Cerebellar cortex (tissue), 1 donor: Measurements from ENCODE around the gene HTR3C.
"Not testable (repeated sequence)": the region's sequence is repeated elsewhere in the genome, so short reads cannot be mapped to it uniquely, and the experiment has no call there.

Experiments
- DNase-seq: peaks from one replicate; pipeline ENCODE4 v3.0.0-alpha.2; 2015; ENCODE audit warnings: low spot score

Gene HTR3C

DNA sequence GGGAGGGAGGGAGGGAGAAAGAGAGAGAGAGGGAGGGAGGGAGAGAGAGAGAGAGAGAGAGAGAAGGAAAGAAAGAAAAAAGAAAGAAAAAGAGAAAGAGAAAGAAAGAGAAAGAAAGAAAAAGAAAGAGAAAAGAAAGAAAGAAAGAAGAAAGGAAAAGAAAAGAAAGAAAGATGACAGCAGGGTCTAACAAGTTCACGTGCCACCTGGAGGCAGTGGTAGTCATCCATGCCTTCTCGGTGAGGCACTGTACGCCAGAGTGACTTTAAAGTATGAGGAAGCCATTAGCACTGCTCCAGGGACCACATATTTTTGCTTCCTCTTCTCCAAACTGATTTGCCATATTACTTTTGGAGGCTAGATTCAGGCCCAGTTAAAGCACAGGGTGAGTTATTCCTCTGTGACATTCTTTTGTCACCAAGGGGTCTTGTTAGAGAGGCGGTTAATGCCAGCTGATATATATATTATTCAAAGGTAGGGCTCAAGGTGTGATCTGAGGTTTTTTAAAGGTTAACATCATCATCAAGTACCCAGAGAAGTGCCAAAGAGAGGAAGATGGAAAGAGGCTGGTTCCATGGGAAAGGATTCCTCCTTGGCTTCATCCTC is 21.6 kb upstream of the HTR3C start, which contains the start of gene HTR3D:
Gene HTR3D (plus strand): TSS at position 556 of the 606 bp plus-strand sequence. CDS start 0 bp downstream, at position 556.
- DNase-seq, result no peak

DNA sequence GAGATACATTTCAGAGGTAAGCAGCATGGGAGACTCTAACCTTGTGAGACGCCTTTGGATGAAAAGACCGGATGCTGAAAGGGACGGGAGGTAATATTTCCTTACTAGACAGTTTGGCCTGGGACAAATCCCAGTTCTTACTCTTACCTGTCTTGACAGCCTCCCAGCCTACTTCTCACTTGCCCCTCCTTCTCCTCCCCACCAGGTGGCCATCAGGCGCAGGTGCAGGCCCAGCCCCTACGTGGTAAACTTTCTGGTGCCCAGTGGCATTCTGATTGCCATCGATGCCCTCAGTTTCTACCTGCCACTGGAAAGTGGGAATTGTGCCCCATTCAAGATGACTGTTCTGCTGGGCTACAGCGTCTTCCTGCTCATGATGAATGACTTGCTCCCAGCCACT is 15.0 kb upstream of the HTR3C start:
- no peak for DNase-seq

DNA sequence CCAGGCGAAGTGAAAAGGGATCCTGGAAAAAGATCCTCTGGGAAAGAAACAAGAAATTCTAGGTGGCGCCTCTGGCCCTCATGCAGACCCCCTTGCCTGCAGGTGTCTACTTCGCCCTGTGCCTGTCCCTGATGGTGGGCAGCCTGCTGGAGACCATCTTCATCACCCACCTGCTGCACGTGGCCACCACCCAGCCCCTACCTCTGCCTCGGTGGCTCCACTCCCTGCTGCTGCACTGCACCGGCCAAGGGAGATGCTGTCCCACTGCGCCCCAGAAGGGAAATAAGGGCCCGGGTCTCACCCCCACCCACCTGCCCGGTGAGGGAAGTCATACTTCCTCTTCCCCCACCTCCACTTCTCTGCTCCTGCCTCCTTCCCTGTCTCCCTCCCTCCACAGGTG is 14.5 kb upstream of the HTR3C start:
- not testable (repeated sequence) for DNase-seq

DNA sequence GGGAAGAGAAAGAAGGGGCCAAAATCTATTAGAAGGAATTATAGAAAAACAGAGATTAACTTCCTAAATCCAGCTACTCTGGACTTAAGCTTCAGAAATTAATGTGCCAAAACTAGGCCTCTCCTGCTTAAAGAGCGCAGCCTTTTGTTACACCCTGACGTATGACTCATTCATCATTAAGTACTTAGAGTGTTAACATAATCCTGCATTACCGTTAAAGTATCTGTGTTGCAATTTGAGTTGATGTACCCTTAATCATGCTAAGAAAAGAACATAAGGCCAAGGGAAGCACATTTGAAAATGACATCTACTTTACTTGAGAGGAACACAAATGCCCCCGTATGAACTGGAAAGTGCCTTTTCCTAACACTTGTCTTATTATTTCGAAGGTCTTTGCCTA is 13.4 kb upstream of the HTR3C start:
- DNase-seq, result no peak

DNA sequence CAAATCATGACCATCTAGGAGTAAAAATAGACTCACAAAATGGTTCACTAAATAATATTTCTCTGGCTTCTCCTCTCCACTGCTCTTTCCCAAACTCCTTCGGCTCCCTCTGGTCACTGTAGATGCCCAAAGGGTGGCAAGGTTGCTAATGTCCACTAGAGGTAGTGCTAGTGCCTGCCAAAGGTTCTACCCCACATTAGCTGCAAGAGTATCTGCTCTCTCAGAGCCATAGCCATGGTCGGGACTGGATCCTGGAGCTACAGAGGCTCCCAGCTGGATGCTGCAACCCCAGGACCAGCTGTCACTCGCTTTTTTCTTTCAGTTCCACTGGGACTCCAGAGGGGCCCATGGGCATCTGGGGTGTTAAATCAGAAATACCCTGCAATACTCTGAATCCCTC is 12.8 kb upstream of the HTR3C start:
- peak; percentile 35 for DNase-seq

DNA sequence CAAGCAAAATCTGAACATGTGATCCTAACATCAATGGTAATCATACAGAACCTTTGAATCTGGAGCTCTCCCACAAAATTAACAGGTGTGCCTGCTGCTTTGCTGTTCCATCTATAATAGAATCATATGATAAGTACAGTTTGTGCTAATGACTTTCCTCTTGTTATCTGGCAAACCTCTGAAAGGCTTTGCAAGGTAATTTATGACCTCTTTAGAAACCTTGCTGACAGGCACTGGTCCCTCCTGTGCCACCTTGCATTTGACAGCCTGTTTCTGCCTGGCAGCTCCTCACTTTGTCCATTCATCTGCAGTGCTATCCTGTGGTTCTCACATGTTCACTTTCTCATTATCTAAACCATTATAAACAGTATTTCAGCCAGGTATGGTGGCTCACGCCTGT is 10.2 kb upstream of the HTR3C start:
- DNase-seq, result no peak

DNA sequence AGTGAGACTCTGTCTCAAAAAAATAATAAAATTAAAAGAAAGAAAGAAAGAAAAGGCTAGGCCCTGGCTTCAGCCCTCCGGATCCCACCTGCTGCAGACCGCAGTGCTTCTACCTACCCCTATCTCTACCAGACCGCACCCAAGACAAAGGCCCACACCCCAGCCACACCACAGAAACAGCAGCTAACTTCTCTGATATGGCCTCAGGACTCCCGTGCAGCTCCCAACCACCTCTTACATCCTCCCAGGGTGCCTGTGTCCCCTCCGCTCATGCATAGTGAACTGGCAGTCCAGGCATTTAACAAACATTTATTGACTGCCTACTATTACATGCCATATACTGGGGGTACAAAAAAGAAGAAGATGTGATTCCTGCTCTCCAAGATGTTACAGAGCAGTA is 6.9 kb upstream of the HTR3C start:
- DNase-seq, result no peak

DNA sequence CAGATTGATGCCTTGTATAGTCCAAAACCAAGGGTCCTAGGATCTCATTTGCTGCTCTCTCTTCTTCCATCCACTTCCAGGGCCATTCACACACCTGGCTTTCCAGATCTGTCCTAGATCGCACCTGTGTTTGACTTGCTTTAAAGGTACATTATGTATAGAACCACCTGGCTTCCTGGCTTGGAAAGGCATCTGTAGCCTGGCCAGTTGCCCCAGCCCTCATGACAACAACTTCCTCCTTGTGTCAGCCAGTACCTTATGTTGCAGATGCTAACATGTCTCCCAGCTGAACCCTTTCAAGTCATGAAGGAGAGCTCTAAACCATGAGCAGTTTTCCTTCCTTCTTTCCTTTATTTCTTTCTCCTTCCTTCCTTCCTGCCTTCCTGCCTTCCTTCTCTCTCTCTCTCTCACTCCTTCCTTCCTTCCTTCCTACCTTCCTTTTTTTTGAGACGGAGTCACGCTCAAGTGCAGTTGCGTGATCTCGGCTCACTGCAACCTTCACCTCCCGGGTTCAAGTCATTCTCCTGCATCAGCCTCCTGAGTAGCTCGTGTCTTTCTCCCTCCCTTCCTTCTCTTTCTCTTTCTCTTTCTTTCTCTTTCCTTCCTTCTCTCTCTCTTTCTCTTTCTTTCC is 2.5 kb upstream of the HTR3C start:
- no peak for DNase-seq

DNA sequence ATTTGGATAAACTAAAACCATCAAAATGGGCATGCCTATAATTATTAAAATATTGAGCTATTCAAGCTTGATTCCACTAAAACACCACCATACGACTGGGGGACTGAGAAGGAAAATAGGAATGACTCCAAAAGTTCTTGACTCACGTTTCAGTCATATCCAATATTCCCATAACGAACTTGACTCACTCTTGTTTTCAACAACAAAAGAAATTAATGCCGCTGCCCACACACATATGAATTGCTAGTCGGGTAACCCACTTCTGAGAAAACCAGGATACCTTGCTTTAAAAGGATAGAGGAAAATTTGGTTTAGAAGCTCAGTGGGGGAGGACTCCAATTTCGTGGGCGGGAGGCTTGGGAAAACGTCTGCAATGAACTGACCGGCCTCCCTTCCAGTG is 5.2 kb downstream of the HTR3C start:
- DNase-seq, result no peak

DNA sequence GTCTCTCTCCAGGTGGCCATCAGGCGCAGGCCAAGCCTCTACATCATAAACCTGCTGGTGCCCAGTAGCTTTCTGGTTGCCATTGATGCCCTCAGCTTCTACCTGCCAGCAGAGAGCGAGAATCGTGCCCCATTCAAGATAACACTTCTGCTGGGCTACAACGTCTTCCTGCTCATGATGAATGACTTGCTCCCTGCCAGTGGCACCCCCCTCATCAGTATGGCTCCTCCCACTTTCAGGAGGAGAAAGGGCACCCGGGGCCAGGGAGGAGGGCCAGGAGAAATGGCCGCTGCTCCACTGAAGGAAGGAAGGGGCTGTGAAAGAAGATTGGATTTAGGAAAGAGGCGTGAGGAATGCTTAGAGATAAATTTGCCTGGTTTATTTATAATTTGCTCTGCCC is 6.6 kb downstream of the HTR3C start:
- DNase-seq, result no peak

DNA sequence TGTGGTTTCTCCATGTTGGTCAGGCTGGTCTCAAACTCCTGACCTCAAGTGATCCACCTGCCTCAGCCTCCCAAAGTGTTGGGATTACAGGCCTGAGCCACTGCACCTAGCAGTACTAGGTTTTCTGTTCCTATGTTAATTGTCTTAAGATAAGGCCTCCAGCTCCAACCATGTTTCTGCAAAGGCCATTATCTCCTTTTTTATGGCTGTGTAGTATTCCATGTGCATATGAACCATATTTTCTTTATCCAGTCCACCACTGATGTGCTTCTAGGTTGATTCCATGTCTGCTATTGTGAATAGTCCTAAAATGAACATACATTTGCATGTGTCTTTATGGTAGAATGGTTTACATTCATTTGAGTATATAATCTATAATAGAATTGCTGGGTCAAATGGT is 9.8 kb downstream of the HTR3C start:
- no peak for DNase-seq

DNA sequence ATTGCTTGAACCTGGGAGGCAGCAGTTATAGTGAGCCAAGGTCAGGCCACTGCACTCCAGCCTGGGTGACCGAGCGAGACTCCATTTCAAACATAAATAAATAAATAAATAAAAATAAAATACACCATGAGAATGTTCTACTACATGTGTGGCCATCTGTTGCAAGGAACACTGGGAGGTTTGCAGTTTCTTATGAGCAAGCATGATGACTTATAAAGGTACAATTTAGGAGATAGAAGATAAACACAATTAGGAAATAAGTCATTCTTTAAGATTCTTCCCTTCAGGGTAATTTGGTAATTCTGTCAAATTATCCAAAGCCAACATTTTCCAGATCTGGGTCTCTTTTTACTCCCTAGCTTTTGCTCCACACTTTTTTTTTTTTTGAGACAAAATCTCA is 13.4 kb downstream of the HTR3C start:
- DNase-seq, result no peak

DNA sequence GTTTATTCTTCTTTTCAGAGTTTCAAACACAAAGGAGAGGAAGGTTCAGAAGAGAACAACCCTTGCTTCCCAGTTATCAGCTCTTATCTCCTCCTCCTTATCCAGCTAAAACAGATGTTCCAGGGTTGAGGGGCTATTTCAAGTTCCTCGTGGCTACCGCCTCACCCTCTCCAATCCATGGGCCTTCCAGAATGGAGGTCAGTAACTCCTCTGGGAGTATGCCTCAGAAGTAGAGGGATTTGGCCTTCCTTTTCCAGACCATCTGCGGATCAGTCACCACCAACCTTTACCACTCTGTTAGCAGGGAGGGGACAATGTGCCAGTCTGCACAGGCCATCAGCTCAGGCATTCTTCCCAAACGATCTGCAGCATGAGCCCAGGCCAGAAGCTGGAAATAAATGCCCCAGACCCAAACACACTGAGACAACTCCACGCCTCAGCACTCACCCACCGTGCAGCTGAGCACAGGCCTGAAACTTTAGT is 14.8 kb downstream of the HTR3C start:
- no peak for DNase-seq

DNA sequence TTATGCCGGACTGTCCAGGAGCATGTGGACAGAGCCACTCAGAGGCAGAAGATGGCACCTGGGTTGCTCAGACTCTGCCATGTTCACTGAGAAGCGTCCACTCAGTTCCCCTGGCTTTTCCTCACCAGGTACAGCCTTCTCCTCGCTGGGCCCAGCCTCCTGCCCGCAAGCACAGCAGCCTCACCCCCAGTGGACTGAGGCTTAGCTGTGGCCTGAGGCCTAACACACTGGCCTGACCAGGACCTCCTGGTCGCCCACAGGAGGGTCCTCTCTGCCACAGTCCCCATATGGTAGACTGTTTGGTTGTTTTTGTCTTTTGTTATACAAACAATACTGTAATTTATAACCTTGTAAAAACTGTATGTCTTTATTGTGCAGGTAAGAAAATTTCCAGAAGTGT is 15.5 kb downstream of the HTR3C start:
- DNase-seq, result no peak

DNA sequence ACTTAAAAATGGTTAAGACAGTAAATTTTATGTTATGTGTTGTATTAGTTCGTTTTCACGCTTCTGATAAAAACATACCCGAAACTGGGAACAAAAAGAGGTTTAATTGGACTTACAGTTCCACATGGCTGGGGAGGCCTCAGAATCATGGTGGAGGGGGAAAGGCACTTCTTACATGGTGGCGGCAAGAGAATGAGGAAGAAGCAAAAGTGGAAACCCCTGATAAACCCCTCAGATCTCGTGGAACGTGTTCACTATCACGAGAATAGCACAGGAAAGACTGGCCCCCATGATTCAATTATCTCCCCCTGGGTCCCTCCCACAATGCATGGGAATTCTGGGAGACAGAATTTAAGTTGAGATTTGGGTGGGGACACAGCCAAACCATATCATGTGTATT is 18.3 kb downstream of the HTR3C start:
- not testable (repeated sequence) for DNase-seq

DNA sequence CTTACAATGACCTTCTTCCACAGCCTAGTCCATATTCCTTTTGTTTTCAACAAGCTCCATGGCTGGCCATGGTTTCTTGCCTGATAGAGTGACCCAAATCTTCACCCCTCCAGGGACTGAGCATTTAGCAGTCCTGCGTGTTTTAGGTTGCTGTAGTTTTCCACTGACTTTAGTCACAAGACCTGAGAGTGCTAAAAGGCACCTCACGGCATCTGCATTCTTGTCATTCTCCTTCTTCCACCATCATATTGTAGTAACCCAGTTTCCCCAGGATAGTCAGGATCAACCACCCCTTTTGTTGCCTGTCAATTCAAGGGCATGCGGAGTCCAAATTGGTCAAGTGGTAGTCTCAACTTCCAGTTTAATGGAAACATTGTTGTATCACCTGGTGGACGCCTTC is 20.8 kb downstream of the HTR3C start:
- DNase-seq, result no peak

DNA sequence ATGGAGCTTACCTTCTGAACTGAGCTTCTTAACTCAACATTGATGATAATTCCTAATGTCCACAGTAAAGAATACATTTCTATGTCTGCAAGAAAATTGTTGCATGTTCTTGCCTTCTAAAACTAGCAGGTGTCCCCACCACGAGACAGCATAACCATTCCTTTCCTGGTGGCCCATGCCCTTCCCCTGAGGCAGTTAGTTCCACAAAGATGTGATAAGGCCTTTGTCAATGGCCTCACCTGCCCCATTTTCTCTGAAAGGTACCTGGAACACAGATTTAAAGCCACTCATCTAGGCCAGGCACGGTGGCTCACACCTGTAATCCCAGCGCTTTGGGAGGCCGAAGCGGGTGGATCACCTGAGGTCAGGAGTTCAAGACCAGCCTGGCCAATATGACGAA is 23.1 kb downstream of the HTR3C start:
- no peak for DNase-seq

DNA sequence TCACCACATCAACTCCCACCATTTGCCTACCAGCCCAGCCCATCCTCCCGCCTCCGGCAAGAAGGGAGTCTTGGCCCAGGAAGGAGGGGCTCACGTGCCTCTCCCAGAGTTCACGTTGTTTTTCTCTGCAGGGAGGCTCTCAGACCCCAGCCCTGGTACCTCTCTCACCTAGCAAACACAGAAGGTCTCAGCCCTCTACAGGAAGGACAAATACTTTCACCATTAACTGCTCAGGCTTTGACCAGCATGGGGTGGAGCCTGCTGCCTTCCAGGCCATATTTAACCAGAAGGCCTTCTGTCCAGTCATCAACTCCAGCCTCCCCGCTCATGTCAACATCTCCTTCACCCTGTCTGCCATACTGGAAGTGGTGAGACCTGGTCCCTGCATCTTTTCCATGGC is 25.0 kb downstream of the HTR3C start:
- DNase-seq, result no peak

DNA sequence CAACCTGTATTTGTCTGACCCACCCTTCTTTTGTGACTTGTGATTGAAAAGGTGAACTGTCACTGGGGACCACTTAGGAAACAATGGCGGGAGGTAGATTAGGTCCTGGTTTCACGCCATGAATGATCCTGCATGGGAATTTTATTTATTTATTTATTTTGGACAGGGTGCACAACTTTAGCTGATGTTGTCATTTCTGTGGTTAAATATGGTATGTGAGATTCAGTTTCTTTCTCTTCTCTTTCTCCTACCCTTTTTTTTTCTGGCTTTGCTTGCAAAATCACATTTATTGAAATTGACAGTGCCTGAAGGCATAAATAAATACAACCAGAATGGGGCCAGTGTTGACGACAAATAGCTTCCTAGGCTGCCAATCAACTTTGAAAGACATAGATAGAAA is 26.0 kb downstream of the HTR3C start:
- no peak for DNase-seq

DNA sequence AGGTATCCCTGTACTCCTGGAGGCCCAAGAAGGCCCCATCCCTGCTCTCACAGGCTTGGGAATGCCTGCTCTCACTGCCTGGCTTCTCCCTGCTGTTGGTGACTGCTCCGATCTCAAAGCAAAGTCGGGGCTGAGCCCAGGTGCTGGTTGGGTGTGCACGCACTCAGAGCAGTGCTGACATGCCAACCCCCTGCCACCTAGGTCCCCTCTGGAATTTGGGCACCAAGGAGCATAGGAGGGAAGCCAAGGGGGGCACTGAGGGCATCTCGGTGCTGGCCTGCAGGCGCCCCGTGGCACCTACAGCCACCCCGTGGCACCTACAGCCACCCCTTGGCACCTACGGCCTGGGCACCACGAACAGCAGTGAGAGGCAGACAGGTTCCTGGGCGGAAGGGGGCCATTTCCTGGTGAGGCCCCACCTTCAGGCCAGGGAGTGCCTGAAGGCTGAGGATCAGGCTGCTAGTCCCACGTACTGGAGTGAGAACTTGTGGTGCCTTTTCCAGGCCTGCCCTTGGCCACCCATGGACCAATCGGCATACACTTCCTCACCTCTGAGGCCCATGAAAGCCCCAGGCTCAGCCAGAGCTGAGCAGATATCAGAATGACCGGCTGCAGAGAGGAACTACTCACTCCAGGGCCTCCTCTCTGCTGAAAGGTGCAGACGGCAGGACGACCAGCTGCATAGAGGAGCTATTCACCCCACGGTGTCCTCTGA is 28.4 kb downstream of the HTR3C start:
- DNase-seq, result no peak

DNA sequence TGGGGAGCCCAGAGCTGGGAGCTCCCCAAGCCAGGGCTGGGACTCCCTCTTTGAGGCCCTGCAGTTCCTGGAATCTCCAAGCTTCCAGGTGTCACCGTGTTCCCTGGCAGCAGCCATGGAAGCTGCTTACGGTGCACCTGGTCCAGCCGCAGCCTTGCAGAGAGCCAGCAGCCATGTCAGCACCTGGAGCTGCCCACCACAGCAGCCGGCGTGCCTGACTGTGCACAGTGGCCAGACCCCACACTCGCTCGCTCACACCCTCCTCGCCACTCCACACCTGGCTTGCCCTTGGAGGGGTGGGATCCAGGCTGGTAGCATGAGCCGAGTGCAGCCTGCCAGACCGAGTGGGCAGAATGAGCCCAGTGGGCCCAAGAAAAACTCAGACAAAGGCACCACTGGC is 29.2 kb downstream of the HTR3C start:
- no peak for DNase-seq

DNA sequence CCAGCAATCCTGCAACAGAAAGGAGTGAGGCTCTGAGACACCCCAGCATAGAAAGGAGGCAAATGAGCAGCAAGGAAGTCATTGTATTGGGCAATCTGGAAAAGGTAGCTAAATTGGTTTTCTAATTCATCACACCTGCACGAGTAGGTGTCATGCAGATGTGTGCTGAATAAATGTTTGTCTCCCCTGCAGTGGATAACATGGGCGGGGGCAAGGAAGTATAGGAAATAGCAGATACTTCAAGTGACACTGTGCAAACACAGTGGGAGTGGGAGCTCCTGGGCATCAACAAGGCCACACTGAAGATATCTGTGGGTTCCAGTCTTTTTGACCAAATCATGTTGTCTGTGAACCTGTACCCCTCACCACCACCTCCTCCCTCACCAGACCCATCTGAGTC is 29.6 kb downstream of the HTR3C start:
- DNase-seq, result no peak

DNA sequence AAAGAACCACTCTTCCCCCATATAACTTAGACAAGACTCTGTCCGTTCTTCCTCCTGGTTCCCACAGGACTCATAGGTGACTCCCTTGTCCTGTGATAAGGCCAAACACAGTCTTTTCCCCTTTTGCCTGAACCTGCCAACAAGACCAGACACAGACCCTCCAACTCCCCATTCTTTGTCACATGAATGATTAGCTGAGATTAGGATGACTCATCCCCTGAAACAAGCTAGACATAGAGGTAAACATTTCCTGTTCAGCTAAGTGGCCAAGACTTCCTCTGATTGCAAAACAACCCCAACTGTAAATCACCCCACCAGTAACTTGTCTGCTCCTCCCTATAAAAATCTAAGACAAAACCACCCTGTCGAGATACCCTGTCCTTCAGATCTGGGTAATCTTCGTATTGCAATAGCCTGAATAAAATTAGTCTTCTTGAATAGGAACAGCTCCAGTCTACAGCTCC is 32.6 kb downstream of the HTR3C start:
- no peak for DNase-seq
